Activated CD8-positive, alpha-beta T cell treated with anti-CD3 and anti-CD28 coated beads for 36 hours (primary cell): ENCODE results near the gene IKZF4. TPM values are rescaled to one million over a fixed set of nuclear protein-coding genes. Genes with fewer than 3 reads are reported as not detected.

Source experiments
- ATAC-seq: fragments of 200-7000 bp; cut with Tn5 transposase; one replicate; pipeline ENCODE4 v1.10.0; 2021; ENCODE audit warnings: mild to moderate bottlenecking, moderate library complexity
- CTCF ChIA-PET: fragments of 350-600 bp; sonication (Branson Sonifier 250); formaldehyde crosslinking; loops from one replicate; lab custom pipeline; 2021; ENCODE audit warnings: antibody characterized with exemption; lab: Charles Lee
- POLR2A ChIA-PET: fragments of 350-600 bp; sonication (Branson Sonifier 250); formaldehyde crosslinking; loops from one replicate; lab custom pipeline; 2021; ENCODE audit warnings: antibody characterized with exemption; lab: Charles Lee
- DNase-seq: peaks from one replicate; pipeline ENCODE4 v3.0.0-alpha.2; 2020
- H3K27ac Mint-ChIP-seq: one replicate; pipeline ENCODE4 v1.8.0; 2021; ENCODE audit warnings: mild to moderate bottlenecking, mixed read lengths
- H3K27me3 Mint-ChIP-seq: one replicate; pipeline ENCODE4 v1.8.0; 2021; ENCODE audit warnings: mixed read lengths
- H3K36me3 Mint-ChIP-seq: one replicate; pipeline ENCODE4 v1.8.0; 2021; ENCODE audit warnings: low read depth, mixed read lengths
- H3K4me1 Mint-ChIP-seq: one replicate; pipeline ENCODE4 v1.8.0; 2021; ENCODE audit warnings: low read depth, mixed read lengths
- H3K4me3 Mint-ChIP-seq: one replicate; pipeline ENCODE4 v1.8.0; 2021; ENCODE audit warnings: mild to moderate bottlenecking, moderate library complexity, mixed read lengths
- H3K9me3 Mint-ChIP-seq: one replicate; pipeline ENCODE4 v1.8.0; 2021; ENCODE audit warnings: mixed read lengths
- intact Hi-C: fragments of 100-400 bp; cut with micrococcal nuclease; formaldehyde crosslinking; loops from one replicate; pipeline ENCODE4 v1.10.0; 2022
- total RNA-seq, 2 experiments: library from RNA; stranded (reverse); gene quantifications; one replicate each; pipeline ENCODE4 v1.2.3, GENCODE V29; 2021
- TF ChIP-seq, protein P1 (sequence below): fragments of 200-600 bp; IDR thresholded peaks from one replicate; pipeline ENCODE4 v1.8.0; 2022; ENCODE audit warnings: antibody characterized with exemption, mild to moderate bottlenecking

IKZF4 gene
- total RNA-seq = 10 to 100 TPM; 20.5 to 20.8 TPM

DNA sequence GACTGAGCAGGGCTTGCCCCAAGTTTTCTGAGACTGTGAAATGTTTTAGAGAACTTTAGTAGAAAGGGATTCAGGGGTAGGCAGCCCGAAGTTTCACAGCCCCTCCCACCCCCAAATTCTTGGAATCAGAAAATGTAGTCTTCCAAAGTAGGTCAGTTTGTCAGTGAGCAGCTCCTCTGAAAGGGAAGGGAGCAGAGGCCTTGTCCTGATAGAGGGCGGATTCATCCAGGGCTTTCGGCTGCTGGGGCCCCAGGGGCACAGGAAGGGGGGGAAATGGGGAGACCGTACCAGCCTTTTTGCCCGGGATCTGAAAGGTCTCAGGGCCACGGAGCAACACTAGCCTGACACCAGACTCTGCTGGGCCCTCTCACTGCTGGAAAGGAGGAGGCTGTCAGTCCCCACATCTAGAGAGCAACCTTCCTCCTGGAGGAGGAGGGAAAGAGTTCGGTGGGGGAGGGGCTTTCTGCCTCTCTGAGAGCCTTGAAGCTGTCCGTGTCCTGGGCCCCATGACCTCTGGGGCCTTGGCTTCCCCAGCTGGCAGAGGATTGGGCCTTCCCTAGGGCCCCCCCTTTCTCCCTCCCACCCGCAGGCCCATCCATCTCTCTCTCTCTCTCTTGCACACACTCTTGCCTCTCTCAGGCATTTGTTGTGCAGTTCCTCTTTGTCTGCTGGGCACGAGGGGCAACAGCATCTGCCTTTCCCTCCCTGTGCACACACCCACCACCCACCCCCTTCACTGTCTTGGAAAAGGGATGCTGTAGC, at the start of gene IKZF4:
IKZF4 (plus strand) TSS at position 621 of the 762 bp plus-strand sequence. CDS start 451 bp downstream, outside the sequence.
- H3K4me3 Mint-ChIP-seq = peak within 1 kb of the TSS; percentile 87
- ATAC-seq (peak; percentile 43), DNase-seq (peak; percentile 43)
- TF ChIP-seq, protein P1, sequence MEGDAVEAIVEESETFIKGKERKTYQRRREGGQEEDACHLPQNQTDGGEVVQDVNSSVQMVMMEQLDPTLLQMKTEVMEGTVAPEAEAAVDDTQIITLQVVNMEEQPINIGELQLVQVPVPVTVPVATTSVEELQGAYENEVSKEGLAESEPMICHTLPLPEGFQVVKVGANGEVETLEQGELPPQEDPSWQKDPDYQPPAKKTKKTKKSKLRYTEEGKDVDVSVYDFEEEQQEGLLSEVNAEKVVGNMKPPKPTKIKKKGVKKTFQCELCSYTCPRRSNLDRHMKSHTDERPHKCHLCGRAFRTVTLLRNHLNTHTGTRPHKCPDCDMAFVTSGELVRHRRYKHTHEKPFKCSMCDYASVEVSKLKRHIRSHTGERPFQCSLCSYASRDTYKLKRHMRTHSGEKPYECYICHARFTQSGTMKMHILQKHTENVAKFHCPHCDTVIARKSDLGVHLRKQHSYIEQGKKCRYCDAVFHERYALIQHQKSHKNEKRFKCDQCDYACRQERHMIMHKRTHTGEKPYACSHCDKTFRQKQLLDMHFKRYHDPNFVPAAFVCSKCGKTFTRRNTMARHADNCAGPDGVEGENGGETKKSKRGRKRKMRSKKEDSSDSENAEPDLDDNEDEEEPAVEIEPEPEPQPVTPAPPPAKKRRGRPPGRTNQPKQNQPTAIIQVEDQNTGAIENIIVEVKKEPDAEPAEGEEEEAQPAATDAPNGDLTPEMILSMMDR = no peak
- peak within 1 kb of the TSS; percentile 89 for H3K27ac Mint-ChIP-seq
- H3K36me3 Mint-ChIP-seq = peaks cover 19% of the 10 kb centered on the region
- no peaks in the 10 kb centered on the region for H3K9me3 Mint-ChIP-seq
- ChIA-PET POLR2A (interaction anchor here (0.7 to 2.3 kb wide), 6 partner anchors 10 to 90 kb away, joined by 3 to 15 read pairs (median 4); partner anchors contain the start of gene DGKA), CTCF (interaction anchor here (0.7 to 3.8 kb wide), 4 partner anchors 8 to 95 kb away, joined by 3 to 28 read pairs (median 8); no protein-coding TSS in a partner anchor)
- intact Hi-C loops = no loop called here
- H3K27me3 Mint-ChIP-seq = no peaks in the 10 kb centered on the region
- peaks cover 31% of the 10 kb centered on the region for H3K4me1 Mint-ChIP-seq

DNA sequence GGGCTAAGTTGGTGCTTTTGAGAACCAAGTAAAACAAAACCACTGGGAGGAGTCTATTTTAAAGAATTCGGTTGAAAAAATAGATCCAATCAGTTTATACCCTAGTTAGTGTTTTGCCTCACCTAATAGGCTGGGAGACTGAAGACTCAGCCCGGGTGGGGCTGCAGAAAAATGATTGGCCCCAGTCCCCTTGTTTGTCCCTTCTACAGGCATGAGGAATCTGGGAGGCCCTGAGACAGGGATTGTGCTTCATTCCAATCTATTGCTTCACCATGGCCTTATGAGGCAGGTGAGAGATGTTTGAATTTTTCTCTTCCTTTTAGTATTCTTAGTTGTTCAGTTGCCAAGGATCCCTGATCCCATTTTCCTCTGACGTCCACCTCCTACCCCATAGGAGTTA, 48.8 kb upstream of the IKZF4 start:
- TF ChIP-seq, protein P1 = no peak
- Mint-ChIP-seq H3K4me1 (peaks cover 31% of the 10 kb centered on the region), H3K36me3 (peaks cover 33% of the 10 kb centered on the region), H3K9me3 (no peaks in the 10 kb centered on the region), H3K4me3 (no peak overlapping the region), H3K27me3 (no peaks in the 10 kb centered on the region), H3K27ac (no peak overlapping the region)
- CTCF ChIA-PET = no interaction called here
- DNase-seq = no peak
- intact Hi-C loops = loop anchor here (2.0 to 10.0 kb wide), 2 partner anchors 43 to 237 kb away; no protein-coding TSS in a partner anchor
- POLR2A ChIA-PET = no interaction called here
- no peak for ATAC-seq

DNA sequence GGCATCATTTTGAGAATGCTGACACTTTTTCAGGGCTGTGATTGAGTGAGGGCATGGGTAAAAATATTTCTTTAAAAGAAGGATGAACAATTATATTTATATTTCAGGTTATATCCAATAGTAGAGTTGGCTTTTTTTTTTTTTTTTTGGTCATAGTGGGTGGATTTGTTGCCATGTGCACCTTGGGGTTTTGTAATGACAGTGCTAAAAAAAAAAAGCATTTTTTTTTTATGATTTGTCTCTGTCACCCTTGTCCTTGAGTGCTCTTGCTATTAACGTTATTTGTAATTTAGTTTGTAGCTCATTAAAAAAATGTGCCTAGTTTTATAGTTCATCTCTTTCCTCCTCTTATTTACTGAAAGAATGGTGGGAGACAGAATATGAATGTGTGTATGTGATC, 48.4 kb upstream of the IKZF4 start:
- DNase-seq (no peak), ATAC-seq (no peak)
- Mint-ChIP-seq H3K27ac (no peak overlapping the region), H3K9me3 (no peaks in the 10 kb centered on the region), H3K36me3 (peaks cover 30% of the 10 kb centered on the region), H3K4me1 (peaks cover 33% of the 10 kb centered on the region), H3K27me3 (no peaks in the 10 kb centered on the region), H3K4me3 (no peak overlapping the region)
- ChIA-PET CTCF (no interaction called here), POLR2A (interaction anchor here (1.6 kb wide), 1 partner anchor 137 kb away, joined by 3 read pairs; no protein-coding TSS in a partner anchor)
- TF ChIP-seq, protein P1 = no peak
- intact Hi-C loops = loop anchor here (2.0 to 10.0 kb wide), 2 partner anchors 44 to 238 kb away; no protein-coding TSS in a partner anchor

DNA sequence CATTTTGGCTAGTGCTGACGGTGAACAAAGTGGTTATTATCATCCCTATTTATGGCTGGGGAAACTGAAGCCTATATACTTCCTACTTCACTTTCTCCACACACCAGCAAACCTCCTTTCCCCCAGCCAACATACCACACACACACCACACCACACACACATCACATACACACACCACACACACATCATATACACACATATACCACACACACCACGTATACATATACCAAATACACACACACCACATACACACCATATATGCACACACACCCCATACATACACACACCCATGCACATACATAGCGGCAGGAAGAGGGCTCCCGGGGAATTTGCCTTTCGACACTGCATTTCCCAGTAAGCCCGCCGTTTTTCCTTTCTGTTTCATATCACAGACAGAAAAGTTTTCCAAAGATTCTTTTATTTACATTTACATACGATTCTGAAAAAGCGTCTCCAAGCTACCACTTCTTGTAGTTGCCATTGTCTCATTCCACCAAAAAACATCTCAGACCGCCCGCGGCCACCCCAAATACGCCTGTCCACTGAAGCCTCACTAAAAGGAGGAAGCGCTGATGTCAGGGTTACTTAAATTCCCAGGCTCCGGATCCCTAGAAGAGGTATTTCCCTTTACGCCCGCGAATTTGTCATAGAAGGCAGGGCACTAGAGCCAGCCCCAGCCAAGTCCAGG, 47.8 kb upstream of the IKZF4 start:
- Mint-ChIP-seq H3K4me1 (peaks cover 31% of the 10 kb centered on the region), H3K27me3 (no peaks in the 10 kb centered on the region), H3K27ac (no peak overlapping the region), H3K4me3 (no peak overlapping the region), H3K36me3 (peaks cover 24% of the 10 kb centered on the region), H3K9me3 (no peaks in the 10 kb centered on the region)
- ATAC-seq (no peak), DNase-seq (no peak)
- intact Hi-C loops = loop anchor here (2.0 to 10.0 kb wide), 2 partner anchors 44 to 238 kb away; no protein-coding TSS in a partner anchor
- TF ChIP-seq, protein P1 = no peak
- POLR2A ChIA-PET = interaction anchor here (0.6 to 2.5 kb wide), 17 partner anchors 9 to 217 kb away, joined by 3 to 10 read pairs (median 3); partner anchors contain the start of genes PA2G4 and SMARCC2
- CTCF ChIA-PET = interaction anchor here (0.9 to 2.7 kb wide), 16 partner anchors 10 to 243 kb away, joined by 3 to 27 read pairs (median 4); partner anchors contain the start of genes ORMDL2, PYM1, SARNP and ZC3H10
